ENCODE data around the gene LRP1B.

The LRP1B gene

DNA sequence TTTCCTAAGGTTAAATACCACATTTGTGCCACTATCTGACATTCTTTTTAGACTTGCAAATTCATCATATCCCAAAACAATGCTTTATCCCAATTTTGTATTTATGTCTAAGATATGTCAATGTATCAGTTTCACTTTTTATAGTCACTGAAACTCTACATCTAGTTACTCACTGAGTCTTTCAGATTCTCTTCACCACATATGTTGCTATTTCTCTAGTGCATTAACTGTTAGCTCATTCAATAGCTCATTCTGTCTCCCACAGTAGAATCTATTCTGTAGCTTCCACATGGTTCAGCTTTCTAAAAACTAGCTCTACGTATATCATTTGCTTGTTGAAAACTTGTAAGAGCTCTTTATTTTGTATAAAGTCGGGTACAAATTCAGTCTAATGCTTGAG, 1930.1 kb downstream of the LRP1B start:
- TF ChIP-seq FOXM1 (IDR thresholded peaks at IDR 0.05; ENCODE audit: borderline replicate concordance, low read depth) (no peak), YY1 (IDR thresholded peaks at IDR 0.05; ENCODE audit: low read depth) (no peak), ZBTB7A (IDR thresholded peaks at IDR 0.05; ENCODE audit: low read depth) (no peak), CREB1 (IDR thresholded peaks at IDR 0.05; ENCODE audit: low read depth) (no peak)
- TF ChIP-seq, protein P1, sequence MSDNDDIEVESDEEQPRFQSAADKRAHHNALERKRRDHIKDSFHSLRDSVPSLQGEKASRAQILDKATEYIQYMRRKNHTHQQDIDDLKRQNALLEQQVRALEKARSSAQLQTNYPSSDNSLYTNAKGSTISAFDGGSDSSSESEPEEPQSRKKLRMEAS (IDR thresholded peaks at IDR 0.05) = no peak

DNA sequence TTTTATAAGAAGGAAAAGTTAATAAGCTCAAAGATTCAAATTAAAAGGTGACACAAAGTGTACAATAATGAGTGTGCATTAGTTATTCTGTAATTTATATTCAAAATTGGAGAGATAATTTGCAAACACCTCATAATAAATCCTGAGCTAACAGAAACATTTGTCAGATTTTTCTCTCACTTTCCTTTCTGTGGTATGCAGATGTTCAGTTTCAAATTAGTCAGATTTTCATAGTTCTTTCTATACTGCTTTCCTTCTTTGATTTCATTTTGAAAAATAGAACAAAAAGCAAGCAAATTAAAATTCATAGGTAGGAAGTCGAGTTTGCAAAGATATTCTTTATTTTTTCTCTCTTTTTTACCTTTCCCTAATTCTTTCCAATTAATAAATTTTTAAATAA, 1930.5 kb downstream of the LRP1B start:
- TF ChIP-seq, protein P1 (IDR thresholded peaks at IDR 0.05) = no peak
- TF ChIP-seq RAD21 (IDR thresholded peaks at IDR 0.05; ENCODE audit: low read depth) (no peak), EGR1 (IDR thresholded peaks at IDR 0.05) (no peak), EP300 (IDR thresholded peaks at IDR 0.05; ENCODE audit: borderline replicate concordance) (no peak), ZBTB7A (IDR thresholded peaks at IDR 0.05; ENCODE audit: low read depth) (no peak), CREB1 (IDR thresholded peaks at IDR 0.05; ENCODE audit: low read depth) (no peak), TAF1 (IDR thresholded peaks at IDR 0.05; ENCODE audit: low read depth) (no peak), NFIC (IDR thresholded peaks at IDR 0.05) (no peak), CEBPB (IDR thresholded peaks at IDR 0.05) (no peak), TEAD4 (IDR thresholded peaks at IDR 0.05) (no peak), FOXM1 (IDR thresholded peaks at IDR 0.05; ENCODE audit: borderline replicate concordance, low read depth) (no peak)
- TF ChIP-seq, protein P2, sequence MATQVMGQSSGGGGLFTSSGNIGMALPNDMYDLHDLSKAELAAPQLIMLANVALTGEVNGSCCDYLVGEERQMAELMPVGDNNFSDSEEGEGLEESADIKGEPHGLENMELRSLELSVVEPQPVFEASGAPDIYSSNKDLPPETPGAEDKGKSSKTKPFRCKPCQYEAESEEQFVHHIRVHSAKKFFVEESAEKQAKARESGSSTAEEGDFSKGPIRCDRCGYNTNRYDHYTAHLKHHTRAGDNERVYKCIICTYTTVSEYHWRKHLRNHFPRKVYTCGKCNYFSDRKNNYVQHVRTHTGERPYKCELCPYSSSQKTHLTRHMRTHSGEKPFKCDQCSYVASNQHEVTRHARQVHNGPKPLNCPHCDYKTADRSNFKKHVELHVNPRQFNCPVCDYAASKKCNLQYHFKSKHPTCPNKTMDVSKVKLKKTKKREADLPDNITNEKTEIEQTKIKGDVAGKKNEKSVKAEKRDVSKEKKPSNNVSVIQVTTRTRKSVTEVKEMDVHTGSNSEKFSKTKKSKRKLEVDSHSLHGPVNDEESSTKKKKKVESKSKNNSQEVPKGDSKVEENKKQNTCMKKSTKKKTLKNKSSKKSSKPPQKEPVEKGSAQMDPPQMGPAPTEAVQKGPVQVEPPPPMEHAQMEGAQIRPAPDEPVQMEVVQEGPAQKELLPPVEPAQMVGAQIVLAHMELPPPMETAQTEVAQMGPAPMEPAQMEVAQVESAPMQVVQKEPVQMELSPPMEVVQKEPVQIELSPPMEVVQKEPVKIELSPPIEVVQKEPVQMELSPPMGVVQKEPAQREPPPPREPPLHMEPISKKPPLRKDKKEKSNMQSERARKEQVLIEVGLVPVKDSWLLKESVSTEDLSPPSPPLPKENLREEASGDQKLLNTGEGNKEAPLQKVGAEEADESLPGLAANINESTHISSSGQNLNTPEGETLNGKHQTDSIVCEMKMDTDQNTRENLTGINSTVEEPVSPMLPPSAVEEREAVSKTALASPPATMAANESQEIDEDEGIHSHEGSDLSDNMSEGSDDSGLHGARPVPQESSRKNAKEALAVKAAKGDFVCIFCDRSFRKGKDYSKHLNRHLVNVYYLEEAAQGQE (IDR thresholded peaks at IDR 0.05; ENCODE audit: low read depth) = no peak
- TF ChIP-seq, protein P3, sequence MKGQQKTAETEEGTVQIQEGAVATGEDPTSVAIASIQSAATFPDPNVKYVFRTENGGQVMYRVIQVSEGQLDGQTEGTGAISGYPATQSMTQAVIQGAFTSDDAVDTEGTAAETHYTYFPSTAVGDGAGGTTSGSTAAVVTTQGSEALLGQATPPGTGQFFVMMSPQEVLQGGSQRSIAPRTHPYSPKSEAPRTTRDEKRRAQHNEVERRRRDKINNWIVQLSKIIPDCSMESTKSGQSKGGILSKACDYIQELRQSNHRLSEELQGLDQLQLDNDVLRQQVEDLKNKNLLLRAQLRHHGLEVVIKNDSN (IDR thresholded peaks at IDR 0.05) = no peak

DNA sequence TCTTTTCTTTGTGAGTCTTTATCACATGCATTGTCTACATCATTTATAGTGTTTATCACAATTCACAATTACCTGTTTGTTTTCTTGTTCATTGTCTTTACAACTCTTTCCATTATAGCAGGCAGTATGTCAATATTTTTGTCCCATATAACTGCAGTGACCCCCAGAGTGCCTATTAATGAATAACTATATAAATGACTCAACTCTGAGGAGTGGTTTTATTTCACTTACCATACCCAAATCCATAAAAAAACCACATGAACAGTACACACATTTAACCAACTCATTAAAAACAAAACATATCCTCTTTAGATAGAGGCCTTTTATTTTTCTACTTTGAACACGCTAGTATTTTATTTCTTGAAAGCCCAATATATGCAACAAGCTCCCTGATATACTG, 1931.5 kb downstream of the LRP1B start:
- TF ChIP-seq TEAD4 (IDR thresholded peaks at IDR 0.05) (no peak), TCF12 (IDR thresholded peaks at IDR 0.05; ENCODE audit: low read depth) (no peak), YY1 (IDR thresholded peaks at IDR 0.05; ENCODE audit: low read depth) (no peak), RAD21 (IDR thresholded peaks at IDR 0.05; ENCODE audit: low read depth) (no peak), CEBPB (IDR thresholded peaks at IDR 0.05) (no peak), FOXM1 (IDR thresholded peaks at IDR 0.05; ENCODE audit: borderline replicate concordance, low read depth) (no peak), CREB1 (IDR thresholded peaks at IDR 0.05; ENCODE audit: low read depth) (no peak), TAF1 (IDR thresholded peaks at IDR 0.05; ENCODE audit: low read depth) (no peak), NFIC (IDR thresholded peaks at IDR 0.05) (no peak), ZBTB7A (IDR thresholded peaks at IDR 0.05; ENCODE audit: low read depth) (no peak), EP300 (IDR thresholded peaks at IDR 0.05; ENCODE audit: borderline replicate concordance) (no peak)
- TF ChIP-seq, protein P3 (IDR thresholded peaks at IDR 0.05) = no peak
- TF ChIP-seq, protein P1 (IDR thresholded peaks at IDR 0.05) = no peak
- TF ChIP-seq, protein P2 (IDR thresholded peaks at IDR 0.05; ENCODE audit: low read depth) = no peak

DNA sequence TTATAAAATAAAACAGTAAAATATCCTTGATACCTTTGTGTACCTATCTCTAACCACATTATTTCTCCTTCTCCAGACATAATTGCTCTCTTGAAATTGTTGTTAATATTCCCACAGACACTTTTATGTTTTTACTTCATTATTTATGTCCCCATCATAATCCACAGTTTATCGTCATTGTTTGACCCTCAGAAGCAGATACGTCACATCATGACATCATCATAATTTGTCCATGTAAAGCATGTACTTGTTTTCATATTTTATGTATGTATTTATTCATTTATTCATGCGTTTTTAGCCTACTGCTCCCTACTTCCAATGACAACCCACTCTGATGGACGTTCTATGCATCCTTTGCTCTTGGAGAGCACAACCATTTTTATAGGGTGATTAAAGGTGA, 1943.7 kb downstream of the LRP1B start:
- no peak for TF ChIP-seq CEBPB (IDR thresholded peaks at IDR 0.05)
- TF ChIP-seq, protein P3 (IDR thresholded peaks at IDR 0.05) = no peak
- TF ChIP-seq TAF1 (IDR thresholded peaks at IDR 0.05; ENCODE audit: low read depth) = no peak

DNA sequence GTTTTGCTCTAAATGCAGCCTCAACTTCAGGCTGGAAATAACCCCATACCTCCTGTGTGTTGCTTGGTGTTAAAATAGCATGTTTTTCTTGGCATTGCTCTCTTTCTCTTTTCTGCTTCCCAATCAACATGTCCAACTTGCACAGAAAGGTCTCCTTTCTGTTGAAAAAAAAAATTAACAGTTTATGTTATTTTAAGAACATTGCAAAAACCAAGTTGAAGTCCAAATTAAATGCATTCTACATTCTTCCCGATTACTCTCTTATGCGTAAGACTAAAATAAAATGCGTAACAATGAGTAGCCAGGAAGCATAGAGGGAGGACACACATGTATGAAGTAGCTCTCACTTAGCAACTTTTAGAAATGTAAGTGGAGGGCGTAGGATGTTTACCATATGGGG, 1944.5 kb downstream of the LRP1B start:
- TF ChIP-seq ZBTB7A (IDR thresholded peaks at IDR 0.05; ENCODE audit: low read depth) (no peak), TAF1 (IDR thresholded peaks at IDR 0.05; ENCODE audit: low read depth) (no peak), RAD21 (IDR thresholded peaks at IDR 0.05; ENCODE audit: low read depth) (no peak), EP300 (IDR thresholded peaks at IDR 0.05; ENCODE audit: borderline replicate concordance) (no peak), TCF12 (IDR thresholded peaks at IDR 0.05; ENCODE audit: low read depth) (no peak), TEAD4 (IDR thresholded peaks at IDR 0.05) (no peak), CEBPB (IDR thresholded peaks at IDR 0.05) (no peak), NFIC (IDR thresholded peaks at IDR 0.05) (no peak), EGR1 (IDR thresholded peaks at IDR 0.05) (no peak), FOXM1 (IDR thresholded peaks at IDR 0.05; ENCODE audit: borderline replicate concordance, low read depth) (no peak)
- TF ChIP-seq, protein P3 (IDR thresholded peaks at IDR 0.05) = no peak
- TF ChIP-seq, protein P1 (IDR thresholded peaks at IDR 0.05) = no peak
- TF ChIP-seq, protein P2 (IDR thresholded peaks at IDR 0.05; ENCODE audit: low read depth) = no peak

All from Ishikawa (cell line).